GM12865 (cell line): ENCODE data around the gene LARGE2.

Source experiments
- DNase-seq: peaks from one replicate; pipeline ENCODE4 v3.0.0; 2010; ENCODE audit warnings: low read depth
- H3K4me3 ChIP-seq: 2 replicates; pipeline ENCODE4 v1.5.1; 2011; ENCODE audit warnings: mild to moderate bottlenecking, low read depth, low read length, control low read depth
- TF ChIP-seq, protein P1 (sequence below): IDR thresholded peaks from 2 replicates; pipeline ENCODE4 v1.5.1; 2011; ENCODE audit warnings: low read length, control low read depth, low read depth, inconsistent platforms; ENCODE audit not compliant: insufficient read depth; ENCODE audit errors: missing control alignments

Gene LARGE2

DNA sequence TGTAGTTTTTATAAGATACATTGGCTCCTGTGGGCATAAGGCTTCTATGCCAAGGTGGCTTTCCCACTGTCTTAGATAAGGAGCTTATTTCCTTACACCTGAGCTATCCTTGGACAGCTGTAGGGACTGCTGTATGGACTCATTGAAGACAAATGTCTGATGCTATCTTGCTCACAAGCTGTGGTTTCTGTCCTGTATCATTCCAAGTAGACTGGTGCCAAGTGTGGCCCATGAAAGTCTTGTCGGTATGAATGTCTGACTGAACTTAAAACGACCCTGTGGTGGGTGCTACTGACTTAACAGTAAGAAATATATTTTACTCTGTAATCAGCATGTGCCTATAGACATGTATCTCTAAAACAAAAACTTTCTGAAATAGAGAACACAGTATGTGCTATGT lies 45.0 kb downstream of the LARGE2 start:
- no peak for DNase-seq
- TF ChIP-seq, protein P1, sequence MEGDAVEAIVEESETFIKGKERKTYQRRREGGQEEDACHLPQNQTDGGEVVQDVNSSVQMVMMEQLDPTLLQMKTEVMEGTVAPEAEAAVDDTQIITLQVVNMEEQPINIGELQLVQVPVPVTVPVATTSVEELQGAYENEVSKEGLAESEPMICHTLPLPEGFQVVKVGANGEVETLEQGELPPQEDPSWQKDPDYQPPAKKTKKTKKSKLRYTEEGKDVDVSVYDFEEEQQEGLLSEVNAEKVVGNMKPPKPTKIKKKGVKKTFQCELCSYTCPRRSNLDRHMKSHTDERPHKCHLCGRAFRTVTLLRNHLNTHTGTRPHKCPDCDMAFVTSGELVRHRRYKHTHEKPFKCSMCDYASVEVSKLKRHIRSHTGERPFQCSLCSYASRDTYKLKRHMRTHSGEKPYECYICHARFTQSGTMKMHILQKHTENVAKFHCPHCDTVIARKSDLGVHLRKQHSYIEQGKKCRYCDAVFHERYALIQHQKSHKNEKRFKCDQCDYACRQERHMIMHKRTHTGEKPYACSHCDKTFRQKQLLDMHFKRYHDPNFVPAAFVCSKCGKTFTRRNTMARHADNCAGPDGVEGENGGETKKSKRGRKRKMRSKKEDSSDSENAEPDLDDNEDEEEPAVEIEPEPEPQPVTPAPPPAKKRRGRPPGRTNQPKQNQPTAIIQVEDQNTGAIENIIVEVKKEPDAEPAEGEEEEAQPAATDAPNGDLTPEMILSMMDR = no peak
- no peak overlapping the region for H3K4me3 ChIP-seq

DNA sequence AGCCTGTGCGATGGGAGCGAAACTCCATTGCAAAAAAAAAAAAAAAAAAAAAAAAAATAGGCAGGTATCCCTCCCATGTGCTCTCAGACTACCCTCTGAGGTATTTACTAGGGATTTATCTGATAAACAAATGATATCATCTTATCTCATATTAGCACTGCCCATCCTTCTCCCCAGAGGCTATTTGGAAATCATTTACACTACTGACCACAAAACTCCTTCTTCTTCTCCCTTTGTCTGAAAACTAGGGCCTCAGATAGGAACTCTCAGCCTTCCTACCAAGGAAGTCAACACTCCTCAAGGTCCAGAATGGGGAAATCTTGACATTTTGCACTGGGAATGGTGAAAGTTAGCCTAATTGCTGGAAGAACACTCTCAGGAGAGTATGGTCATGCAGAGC lies 46.4 kb downstream of the LARGE2 start:
- DNase-seq = no peak
- TF ChIP-seq, protein P1 = no peak
- H3K4me3 ChIP-seq = no peak overlapping the region

DNA sequence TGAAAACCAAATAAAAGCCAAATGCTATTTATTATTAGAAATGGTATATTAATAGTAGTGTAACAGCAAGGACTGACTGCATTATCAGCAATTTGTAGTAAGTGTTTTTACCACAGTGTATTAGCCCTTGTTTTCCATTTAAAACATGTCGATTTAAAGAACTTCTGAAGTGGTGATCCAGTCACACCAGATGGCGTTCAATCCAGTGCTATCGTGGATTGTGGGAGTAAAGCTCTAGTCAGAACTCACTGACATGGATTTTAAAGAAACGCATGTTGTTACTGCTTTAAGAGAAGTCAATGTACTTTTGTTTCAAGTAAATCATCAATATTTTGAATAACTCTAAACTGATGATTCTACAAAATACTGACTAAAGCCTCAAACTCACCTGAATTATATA lies 51.1 kb downstream of the LARGE2 start:
- H3K4me3 ChIP-seq = no peak overlapping the region
- TF ChIP-seq, protein P1 = no peak
- DNase-seq = no peak

DNA sequence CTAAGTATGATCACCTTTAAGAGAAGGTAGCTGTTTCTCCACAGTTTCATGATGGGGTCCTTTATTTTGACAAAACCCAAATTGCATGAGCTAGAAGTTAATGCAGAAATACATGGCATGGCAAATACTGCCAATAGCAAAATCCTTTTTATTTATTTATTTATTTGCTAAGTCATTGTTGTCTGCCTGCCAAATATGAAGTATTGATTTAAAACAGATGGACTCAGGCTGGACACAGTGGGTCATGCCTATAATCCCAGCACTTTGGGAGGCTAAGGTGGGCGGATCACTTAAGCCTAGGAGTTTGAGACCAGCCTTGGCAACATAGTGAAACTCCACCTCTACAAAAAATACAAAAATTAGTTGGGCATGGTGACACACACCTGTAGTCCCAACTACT lies 52.4 kb downstream of the LARGE2 start:
- TF ChIP-seq, protein P1 = no peak
- DNase-seq = no peak
- H3K4me3 ChIP-seq = no peak overlapping the region
